ENCODE results near the gene COPG2.
"Not testable (repeated sequence)": the region's sequence is repeated elsewhere in the genome, so short reads cannot be mapped to it uniquely, and the experiment has no call there.

COPG2 gene, protein sequence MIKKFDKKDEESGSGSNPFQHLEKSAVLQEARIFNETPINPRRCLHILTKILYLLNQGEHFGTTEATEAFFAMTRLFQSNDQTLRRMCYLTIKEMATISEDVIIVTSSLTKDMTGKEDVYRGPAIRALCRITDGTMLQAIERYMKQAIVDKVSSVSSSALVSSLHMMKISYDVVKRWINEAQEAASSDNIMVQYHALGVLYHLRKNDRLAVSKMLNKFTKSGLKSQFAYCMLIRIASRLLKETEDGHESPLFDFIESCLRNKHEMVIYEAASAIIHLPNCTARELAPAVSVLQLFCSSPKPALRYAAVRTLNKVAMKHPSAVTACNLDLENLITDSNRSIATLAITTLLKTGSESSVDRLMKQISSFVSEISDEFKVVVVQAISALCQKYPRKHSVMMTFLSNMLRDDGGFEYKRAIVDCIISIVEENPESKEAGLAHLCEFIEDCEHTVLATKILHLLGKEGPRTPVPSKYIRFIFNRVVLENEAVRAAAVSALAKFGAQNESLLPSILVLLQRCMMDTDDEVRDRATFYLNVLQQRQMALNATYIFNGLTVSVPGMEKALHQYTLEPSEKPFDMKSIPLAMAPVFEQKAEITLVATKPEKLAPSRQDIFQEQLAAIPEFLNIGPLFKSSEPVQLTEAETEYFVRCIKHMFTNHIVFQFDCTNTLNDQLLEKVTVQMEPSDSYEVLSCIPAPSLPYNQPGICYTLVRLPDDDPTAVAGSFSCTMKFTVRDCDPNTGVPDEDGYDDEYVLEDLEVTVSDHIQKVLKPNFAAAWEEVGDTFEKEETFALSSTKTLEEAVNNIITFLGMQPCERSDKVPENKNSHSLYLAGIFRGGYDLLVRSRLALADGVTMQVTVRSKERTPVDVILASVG

DNA sequence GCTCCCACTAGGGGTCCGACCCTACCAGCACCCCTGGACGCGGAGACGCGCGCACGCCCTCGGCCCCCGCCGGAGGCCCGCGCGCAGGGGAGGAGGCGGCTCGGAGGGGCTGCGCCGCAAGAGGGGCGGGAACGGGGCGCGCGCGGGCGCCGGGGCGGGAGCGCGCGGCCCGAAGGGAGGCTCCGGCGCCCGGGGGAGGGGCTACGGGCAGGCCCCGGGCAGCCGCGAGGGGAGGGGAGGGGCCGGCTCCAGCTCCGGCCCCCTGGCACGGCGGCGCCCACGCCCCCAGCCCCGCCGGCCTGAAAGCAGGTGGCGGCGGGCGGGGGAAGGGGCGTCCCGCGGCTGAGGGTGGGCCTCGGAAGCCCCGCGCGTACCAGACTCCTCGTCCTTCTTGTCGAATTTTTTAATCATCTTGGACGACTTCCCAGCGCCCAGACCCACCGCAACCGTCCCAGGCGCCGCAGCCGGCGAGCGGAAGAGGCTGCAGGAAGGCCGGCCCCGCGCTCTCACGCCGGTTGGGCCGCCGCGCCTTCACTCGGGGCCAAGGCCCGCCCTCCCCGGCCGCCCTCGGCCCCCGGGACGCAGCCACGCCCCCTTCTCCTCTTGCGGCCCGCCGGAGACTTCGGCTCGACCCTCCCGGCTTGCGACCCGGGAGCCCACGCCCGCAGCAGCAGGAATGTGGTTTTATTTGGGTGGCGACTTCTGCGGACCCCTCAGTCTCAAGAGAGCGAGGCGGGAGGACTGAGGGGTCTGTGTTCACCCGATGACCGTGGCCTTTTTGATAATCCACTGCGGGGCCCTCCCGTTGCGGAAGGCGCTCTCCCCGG lies at the start of gene COPG2:
Gene COPG2 (minus strand): TSS at position 491 of the 827 bp plus-strand sequence. CDS start 80 bp downstream, at position 411.
- DNase-seq, result peak; percentile 93

DNA sequence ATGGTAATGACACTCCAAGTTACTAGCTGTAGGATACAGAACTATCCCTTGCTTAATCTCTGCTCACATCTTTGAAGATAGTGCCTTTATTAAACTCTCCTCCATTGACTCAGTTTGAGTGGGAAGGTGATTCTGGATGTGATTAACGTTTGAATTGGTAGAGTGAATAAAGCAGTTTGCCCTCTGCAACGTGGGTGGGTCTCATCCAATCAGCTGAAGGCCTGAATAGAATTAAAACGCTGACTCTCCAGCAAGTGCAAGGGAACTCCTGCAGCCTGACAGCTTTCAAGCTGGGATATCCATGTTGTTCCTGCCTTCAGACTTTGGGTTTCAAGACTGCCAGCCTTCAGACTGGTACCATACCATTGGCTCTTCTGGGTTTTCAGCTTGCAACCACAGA lies 43.9 kb upstream of the COPG2 start:
- DNase-seq, result no peak

DNA sequence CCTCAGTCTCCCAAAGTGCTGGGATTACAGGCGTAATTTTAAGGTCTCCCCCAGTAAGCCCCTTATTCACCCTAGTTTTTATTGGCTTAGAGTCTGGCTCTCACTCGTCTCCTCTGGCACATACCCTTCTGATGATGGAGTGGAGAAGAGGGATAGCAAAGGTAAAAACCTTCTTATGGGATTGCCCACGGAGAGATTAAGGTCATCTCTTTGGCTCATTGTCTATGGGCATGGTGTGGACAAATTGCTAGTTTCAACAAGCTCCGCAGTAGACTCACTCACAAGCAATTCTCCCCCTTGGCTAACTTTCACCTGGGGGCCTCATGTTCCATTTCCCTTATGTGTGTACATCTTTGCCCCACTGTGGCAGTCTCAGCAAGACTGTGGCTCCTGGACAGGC lies 40.2 kb upstream of the COPG2 start:
- DNase-seq, result no peak

DNA sequence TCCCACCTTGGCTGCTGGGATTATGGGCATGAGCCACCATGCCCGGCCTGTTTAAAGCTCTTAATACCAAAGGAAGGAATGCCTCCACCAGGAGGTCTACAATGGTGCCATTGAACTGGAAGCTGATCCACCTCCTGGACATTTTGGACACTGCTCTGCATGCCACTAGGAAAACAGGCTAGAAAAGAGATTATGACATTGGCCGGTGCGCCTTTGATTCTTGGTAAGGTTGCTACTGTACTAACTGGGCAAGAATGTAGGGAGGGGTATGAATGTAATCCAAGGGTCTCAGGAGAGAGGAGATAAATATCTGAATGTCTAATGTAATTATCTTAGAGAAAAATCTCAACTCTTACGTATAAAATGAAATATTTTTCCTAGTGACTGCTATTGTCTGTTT lies 39.5 kb upstream of the COPG2 start:
- DNase-seq, result no peak

DNA sequence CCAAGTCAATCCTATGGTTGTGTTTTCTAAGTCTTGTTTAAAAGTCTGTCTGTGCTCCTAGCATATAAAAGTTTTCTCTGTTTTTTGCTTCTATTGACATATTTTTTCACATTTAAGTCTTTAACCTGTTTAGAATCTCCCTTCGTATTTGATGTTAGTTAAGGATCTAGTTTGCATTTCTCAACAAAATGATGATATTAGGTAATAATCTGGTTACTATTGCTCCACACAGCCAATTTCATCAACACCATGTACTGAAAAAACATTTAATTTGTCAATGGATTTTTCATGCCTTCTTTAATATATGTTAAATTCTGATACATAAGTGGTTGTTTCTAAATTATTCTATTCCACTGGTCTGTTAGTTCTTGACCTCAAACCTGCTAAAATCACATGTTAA lies 35.3 kb upstream of the COPG2 start:
- peak; percentile 26 for DNase-seq

DNA sequence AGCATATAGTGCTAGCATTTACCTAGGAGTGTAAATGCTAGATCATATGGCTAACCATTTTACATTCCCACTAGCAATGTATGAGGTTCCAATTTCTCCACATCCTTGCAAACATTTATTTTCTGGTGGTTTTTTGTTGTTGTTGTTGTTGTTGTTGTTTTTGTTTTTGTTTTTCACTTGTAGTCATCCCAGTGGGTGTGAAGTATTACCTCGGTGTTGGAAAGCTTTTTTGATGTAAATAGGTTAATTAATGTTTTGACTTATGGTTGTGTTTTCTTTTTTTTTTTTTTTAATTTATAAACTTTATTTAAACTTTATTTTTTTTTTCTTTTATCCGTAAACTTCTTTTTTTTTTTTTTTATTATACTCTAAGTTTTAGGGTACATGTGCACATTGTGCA lies 33.1 kb upstream of the COPG2 start:
- no peak for DNase-seq

DNA sequence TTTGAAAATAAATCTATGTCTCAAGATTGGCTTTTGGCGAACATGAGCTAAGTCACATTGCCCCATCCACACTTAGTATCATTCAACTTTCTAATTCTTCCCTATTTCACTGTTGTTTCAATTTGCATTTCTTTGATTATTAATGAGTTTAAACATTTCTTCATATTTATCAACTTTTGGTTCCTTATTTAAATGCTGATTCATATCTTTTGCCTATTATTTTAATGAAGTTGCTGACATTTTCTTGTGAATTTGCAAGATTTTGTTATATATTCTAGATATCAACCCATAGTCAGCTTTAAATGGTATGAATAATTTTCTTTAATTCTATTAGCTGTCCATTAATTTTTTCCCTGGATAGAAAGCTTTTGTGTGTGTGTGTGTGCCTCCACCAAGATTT lies 32.2 kb upstream of the COPG2 start:
- DNase-seq, result no peak

DNA sequence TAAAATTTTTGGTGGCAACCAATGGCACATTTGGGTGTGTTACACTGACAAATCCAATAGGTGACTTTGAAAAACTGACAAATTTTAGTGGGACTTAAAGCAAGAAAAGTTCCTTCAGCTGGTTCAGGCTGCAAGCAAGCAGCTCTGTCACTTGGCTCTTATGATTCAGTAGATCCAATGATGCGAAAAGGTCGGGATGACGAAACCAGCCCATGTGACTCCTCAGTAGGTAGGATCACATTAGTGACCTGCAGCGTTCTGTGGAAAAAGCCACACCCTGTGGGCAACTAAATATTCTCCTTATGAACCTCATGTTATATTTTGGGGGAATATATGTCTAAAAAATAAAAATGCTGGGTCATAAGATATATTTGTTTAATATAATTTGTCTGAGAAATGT lies 31.1 kb upstream of the COPG2 start:
- DNase-seq, result no peak

DNA sequence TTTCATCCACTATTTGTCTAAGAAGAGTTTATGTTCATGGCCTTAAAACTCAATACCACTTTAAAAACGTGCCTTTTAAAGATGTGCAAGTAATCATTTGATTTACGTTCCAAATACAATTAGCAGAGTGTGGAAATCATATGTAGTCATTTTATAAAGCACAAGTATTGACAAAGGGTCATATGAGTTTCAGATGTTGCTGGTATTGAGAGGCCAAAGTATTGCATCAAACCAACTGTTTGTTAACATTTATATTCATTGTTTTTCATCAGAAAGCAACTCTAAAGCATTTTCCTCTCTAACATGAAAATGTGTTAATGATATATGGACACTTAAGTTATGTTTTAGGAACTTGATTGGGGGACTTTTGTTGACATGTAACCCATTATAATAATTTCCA lies 29.3 kb upstream of the COPG2 start:
- DNase-seq, result no peak

DNA sequence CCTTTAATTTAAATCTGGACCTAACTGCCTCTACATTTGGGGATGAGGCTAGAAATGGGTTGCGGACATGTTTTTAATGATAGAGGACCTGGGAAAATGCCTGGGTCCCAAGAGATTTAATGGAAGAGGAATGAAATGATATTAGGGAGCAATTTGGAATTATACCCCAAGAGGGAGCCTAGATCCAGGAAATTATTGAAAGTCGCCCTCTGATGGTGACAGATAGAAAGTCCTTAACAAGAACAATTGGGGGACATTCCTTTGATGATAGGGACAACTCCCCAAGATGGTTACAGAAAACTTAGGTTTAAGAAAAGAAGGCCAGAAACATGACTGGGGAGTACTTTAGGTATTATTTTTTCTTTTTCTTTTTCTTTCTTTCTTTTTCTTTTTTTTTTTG lies 27.3 kb upstream of the COPG2 start:
- peak; percentile 74 for DNase-seq

DNA sequence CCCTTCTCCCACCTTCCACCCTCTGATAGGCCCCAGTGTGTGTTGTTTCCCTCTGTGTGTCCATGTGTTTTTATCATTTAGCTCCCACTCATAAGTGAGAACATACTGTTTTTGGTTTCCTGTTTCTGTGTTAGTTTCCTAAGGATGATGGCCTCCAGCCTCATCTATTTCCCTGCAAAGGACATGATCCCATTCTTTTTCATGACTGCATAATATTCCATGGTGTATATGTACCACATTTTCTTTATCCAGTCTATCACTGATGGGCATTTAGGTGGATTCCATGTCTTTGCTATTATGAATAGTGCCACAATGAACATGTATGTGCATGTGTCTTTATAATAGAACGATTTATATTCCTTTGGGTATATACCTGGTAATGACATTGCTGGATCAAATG lies 23.8 kb upstream of the COPG2 start:
- not testable (repeated sequence) for DNase-seq

DNA sequence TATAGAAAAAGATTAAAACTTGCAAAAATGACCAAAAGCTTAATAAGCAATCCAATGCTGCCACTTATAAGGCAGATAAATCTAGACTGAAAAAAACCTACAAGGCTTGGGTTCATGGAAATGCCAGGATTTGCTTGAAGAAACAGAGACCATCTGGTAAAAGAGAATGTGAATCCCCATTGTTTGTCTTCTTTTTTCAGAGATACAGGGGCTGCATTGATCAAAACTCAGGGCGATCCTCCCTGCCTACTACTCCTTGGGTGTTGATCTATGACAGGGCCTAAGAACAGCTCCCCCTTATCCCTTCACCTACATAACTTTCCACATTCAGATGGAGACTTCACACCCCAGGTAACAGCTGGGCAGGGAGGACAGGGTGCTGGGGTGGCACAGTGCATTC lies 21.1 kb upstream of the COPG2 start:
- DNase-seq, result no peak

DNA sequence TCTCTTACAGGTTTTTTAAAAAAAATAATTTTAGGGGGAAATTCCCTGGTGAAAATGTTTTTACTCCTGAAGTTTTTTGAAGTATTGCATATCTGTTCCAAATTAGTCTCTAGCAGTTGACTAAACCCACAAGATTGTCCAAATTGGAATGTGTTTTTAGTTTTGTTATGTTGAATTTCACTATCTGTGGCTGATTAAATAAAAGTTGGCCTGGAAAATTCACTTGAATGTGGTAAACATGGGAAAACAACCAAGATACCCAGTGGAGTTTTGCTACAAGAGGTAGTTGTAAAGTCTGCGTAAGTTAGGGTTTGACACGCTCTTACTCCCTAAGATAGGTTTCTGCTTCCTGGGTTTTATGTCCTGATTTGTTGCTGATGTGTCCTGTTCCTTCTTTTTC lies 14.5 kb upstream of the COPG2 start:
- DNase-seq, result no peak

DNA sequence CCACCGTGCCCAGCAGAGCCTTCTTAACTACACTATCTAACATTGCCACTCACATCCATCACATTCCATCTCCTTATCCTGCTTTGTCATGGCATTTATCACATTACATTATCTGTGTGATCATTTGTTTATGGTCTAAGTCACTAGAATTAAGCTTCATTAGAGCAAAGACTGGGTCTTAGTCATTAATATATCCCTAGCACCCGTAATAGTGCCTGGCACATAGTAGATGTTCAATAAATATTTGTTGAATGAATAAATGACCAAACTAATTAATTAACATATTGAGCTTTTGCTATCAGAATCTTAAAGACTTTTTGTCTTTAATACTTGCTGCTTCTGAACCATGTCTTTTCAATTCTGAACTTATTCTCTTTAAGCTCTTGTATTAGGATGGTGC lies 5.9 kb upstream of the COPG2 start:
- DNase-seq, result no peak

DNA sequence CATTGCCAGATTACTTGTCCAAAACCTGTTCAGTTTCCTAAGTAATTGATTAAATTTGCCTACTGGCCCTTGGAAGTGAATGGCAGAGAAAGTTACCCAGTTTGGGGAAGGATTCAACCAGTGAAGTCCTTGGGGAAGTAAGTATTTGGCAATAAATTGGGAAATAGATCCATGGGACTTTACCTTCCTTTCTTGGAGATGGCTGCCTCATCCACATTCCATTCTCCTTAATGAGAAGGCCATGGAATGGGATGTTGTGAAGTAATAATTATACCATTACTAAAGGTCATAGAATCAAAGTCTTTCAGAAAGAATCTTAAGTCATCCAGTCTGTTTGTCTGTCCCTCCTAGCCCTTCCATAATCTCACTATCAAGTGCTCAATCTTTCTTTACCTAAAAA lies 4.5 kb upstream of the COPG2 start:
- no peak for DNase-seq

DNA sequence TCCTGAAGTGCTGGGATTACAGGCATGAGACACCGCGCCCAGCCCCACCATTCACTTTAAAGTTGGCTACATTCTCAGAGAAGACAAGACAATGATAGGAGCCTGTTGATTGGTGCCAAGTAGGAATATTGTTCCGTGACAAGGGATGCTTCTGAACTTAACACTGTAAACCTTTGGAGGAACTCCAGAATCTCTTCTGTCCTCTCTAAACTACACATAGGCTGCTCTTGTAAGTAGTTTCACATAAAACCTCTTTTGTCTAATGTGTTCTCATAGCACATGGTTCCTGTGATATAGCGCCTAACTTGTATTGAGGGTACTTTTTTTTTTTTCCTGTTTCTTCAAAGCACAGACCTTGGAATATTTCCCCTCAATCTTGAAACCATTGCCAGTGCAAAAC lies 3.6 kb upstream of the COPG2 start:
- DNase-seq, result no peak

DNA sequence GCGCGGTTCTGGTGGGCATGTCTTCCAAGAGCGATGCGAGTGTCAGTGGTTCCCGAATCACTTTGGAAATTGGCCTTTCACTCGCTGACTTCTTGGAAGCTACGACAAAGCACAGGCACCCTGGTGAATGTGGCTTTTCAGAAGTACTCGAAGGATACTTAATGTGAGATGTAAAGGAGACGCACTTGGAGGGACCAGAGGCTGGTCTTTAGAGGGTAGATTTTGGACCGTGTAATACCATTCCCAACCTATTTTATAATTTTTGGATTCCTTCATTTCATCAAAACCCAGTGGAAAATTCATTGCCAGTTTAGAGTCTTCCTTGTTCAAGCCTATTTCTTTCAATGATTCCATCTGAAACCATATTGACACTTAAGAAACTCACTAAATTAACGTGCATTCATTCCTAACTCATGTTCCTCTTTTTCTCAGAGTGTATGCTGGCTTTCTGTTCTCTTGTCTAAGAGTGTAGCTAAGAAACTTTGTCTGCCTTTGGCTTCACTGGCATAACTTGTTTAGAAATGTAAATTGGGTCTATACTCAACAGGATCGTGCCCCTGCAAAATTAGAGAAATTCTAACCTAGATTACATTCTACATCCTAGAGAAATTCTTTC lies 645 bp upstream of the COPG2 start:
- peak; percentile 43 for DNase-seq

DNA sequence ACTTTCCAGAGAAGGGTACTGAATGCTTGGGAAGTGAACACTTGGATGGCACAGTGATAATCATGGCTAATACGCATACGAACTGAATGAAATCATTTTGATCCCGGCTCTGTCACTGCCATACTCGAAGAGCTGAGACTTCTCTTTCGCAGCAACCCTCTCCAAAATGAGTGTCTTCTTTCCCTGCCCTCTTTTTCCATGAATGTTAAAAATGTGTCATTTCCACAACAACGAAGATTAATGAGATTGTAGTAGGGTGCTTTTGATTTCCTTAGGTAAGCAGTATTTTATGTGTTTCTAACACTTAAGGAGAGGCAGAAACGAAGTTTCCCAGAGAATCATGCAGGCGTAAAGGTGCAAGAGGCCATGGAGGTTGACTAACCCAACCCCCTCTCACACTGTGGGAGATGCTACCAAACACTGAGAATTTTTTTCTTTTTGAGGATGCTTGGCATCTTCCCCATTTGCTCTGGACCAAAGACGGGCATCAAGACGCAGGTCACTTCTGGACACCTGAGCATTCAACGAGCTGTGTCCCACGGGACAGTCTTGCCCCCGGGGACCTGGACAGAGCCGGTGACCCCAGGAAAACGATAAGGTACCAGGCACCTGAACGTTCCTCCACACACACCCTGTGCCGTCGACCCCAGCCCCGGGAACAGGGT lies 823 bp downstream of the COPG2 start:
- peak; percentile 22 for DNase-seq

DNA sequence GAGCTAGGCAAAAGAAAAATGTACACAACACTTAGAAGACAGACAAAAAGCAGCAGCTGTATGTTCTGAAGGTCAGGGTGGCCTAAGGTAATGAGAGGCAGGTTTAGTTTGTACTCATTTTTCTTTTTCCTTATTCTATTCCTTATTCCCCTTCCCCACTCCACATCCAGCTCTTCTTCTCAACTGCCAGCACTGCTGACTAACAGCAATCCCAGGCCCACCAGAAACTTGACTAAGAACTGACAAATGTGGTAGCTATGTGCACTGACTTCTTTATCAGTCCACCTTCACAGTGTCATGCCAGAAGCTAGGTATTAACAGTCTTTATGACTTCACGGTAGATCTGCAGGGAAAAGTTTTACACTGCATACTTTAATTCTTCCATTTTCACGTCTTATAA lies 6.1 kb downstream of the COPG2 start:
- DNase-seq, result no peak

DNA sequence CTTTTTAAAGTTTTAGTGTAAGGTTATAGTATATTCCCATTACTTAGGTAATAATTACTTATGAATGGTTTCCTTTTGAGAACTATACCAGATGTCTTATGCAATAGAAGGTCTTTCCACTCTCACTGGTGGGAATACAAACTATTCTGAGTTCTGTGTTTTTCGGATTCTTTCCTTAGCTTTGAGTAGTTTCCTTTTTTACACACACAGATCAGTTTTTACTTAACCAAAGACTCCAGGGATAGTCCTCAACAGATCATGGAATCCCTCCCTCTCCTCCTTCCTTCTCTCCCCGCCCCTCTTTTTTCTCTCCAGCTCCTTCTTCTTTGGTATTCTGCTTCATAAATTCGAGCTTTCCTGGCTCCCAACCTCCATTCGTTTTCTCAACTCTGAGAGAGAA lies 13.3 kb downstream of the COPG2 start:
- DNase-seq, result no peak

DNA sequence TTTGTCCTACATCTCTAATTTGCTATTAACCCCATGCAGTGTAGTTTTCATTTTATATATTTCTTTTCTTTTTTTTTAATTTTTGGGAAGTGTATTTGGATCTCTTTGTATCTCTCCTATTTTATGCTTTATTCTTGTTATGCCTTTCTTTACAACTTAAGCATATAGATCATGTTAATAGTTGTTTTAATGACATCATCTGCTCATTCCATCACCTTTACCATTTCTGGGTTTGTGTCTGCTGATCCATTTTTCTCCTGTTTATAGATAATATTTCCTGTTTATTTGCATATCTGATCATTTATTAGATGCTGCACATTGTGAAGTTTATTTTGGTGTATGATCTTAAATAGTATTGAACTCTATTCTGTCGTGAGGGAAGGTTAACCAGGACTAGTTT lies 13.7 kb downstream of the COPG2 start:
- DNase-seq, result no peak

DNA sequence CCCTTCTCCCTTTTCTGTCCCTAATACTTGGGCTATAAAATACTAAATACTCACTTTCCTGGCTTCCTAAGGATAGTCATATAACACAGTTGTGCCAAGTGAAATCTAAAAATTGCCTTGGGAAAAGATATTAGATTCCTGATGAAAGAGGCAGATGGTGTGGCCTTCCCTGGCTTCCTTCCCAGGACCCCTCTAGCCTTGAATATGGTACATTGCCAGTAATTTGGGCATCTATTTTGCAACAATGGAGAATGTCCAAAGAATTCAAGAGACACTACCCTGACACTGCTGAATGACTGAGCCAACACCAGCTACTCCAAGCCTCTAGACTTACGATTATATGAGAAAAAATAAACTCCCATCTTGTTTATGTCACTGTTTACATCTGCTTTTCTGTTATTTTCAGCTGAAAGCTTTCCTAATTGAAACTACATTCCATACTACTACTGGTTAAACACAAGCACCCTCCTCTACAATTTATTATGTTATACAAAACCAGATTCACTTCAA lies 17.9 kb downstream of the COPG2 start:
- no peak for DNase-seq
